RWPE2 (cell line): ENCODE results near the gene RARS1.

Experiments used
- ATAC-seq: fragments of 200-7000 bp; cut with Tn5 transposase; 3 replicates; pipeline ENCODE4 v1.9.1; 2021; ENCODE audit warnings: low read depth
- DNase-seq: peaks from one replicate; pipeline ENCODE4 v3.0.0-alpha.2; 2020; ENCODE audit warnings: low spot score
- H3K27ac ChIP-seq: fragments of 450-650 bp; 2 replicates; pipeline ENCODE4 v1.5.1; 2017; ENCODE audit warnings: mild to moderate bottlenecking; ENCODE audit not compliant: poor library complexity, severe bottlenecking
- H3K27me3 ChIP-seq: fragments of 250-450 bp; sonication (Bioruptor Pico); 2 replicates; pipeline ENCODE4 v1.5.1; 2021; ENCODE audit warnings: mild to moderate bottlenecking, moderate library complexity; ENCODE audit not compliant: insufficient read depth, poor library complexity, severe bottlenecking
- H3K36me3 ChIP-seq: fragments of 250-450 bp; sonication (Bioruptor Pico); 2 replicates; pipeline ENCODE4 v1.5.1; 2020; ENCODE audit warnings: low read depth, mild to moderate bottlenecking, moderate library complexity
- H3K4me1 ChIP-seq: fragments of 250-450 bp; sonication (Bioruptor Pico); 2 replicates; pipeline ENCODE4 v1.5.1; 2021; ENCODE audit warnings: mild to moderate bottlenecking, moderate library complexity; ENCODE audit not compliant: insufficient read depth, poor library complexity, severe bottlenecking
- H3K4me3 ChIP-seq: fragments of 250-450 bp; sonication (Bioruptor Pico); 2 replicates; pipeline ENCODE4 v1.5.1; 2021; ENCODE audit warnings: mild to moderate bottlenecking, moderate library complexity; ENCODE audit not compliant: severe bottlenecking
- H3K9me3 ChIP-seq: fragments of 250-450 bp; sonication (Bioruptor Pico); 2 replicates; pipeline ENCODE4 v1.5.1; 2021; ENCODE audit warnings: mild to moderate bottlenecking, moderate library complexity; ENCODE audit not compliant: severe bottlenecking
- TF ChIP-seq, protein P1 (sequence below): fragments of 450-650 bp; IDR thresholded peaks from one replicate; pipeline ENCODE4 v1.5.1; 2017; ENCODE audit warnings: mild to moderate bottlenecking, moderate library complexity; ENCODE audit not compliant: poor library complexity, severe bottlenecking

The RARS1 gene

DNA sequence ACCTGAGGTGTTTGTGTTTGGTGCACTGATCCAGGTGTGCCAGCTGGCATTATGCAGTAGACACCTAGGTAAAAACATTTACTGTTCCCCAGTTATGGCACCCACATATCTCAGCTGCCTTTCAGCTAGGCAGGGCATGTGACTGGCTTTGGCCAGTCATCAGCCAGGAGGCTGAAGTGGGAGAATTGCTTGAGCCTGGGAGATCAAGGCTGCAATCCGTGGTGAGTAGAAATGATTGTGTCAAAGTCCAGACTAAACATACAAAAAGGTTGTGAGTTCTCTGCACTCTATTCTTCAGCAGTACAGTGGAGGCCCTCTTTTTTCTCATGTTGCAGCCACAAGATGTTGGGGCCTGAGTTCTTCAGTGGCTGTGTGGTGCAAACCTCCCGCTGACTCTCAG, 39.6 kb downstream of the RARS1 start:
- H3K36me3 ChIP-seq = no peaks in the 10 kb centered on the region
- DNase-seq = no peak
- ATAC-seq = no peak
- TF ChIP-seq, protein P1, sequence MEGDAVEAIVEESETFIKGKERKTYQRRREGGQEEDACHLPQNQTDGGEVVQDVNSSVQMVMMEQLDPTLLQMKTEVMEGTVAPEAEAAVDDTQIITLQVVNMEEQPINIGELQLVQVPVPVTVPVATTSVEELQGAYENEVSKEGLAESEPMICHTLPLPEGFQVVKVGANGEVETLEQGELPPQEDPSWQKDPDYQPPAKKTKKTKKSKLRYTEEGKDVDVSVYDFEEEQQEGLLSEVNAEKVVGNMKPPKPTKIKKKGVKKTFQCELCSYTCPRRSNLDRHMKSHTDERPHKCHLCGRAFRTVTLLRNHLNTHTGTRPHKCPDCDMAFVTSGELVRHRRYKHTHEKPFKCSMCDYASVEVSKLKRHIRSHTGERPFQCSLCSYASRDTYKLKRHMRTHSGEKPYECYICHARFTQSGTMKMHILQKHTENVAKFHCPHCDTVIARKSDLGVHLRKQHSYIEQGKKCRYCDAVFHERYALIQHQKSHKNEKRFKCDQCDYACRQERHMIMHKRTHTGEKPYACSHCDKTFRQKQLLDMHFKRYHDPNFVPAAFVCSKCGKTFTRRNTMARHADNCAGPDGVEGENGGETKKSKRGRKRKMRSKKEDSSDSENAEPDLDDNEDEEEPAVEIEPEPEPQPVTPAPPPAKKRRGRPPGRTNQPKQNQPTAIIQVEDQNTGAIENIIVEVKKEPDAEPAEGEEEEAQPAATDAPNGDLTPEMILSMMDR = no peak
- H3K27ac ChIP-seq = no peak overlapping the region
- H3K9me3 ChIP-seq = no peaks in the 10 kb centered on the region
- no peaks in the 10 kb centered on the region for H3K4me1 ChIP-seq
- peaks cover 22% of the 10 kb centered on the region for H3K27me3 ChIP-seq
- no peak overlapping the region for H3K4me3 ChIP-seq

DNA sequence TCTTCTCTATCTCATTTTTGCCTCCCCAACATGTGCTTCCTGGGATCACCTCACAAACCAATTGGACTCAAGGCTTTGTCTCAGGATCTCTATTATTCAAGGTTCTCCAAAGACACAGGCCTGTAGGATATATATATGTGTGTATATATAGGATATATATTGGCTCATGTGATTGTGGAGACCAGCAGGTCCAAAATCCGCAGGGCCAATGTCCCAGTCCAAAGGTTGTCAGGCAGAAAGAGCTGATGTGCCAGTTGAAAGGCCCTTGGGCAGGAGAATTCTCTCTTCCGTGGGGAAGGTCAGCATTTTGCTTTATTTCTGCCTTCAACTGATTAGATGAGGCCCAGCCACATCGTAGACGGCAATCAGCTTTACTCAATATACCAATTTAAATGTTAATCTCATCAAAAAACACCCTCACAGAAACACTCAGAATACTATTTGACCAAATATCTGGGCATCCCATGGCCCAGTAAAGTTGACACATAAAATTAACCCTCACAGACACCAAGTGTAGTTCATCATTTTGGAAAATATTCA, 41.6 kb downstream of the RARS1 start:
- TF ChIP-seq, protein P1 = no peak
- H3K4me1 ChIP-seq = no peaks in the 10 kb centered on the region
- no peak overlapping the region for H3K27ac ChIP-seq
- H3K4me3 ChIP-seq = no peak overlapping the region
- DNase-seq (no peak), ATAC-seq (no peak)
- peaks cover 26% of the 10 kb centered on the region for H3K27me3 ChIP-seq
- no peaks in the 10 kb centered on the region for H3K36me3 ChIP-seq
- no peaks in the 10 kb centered on the region for H3K9me3 ChIP-seq

DNA sequence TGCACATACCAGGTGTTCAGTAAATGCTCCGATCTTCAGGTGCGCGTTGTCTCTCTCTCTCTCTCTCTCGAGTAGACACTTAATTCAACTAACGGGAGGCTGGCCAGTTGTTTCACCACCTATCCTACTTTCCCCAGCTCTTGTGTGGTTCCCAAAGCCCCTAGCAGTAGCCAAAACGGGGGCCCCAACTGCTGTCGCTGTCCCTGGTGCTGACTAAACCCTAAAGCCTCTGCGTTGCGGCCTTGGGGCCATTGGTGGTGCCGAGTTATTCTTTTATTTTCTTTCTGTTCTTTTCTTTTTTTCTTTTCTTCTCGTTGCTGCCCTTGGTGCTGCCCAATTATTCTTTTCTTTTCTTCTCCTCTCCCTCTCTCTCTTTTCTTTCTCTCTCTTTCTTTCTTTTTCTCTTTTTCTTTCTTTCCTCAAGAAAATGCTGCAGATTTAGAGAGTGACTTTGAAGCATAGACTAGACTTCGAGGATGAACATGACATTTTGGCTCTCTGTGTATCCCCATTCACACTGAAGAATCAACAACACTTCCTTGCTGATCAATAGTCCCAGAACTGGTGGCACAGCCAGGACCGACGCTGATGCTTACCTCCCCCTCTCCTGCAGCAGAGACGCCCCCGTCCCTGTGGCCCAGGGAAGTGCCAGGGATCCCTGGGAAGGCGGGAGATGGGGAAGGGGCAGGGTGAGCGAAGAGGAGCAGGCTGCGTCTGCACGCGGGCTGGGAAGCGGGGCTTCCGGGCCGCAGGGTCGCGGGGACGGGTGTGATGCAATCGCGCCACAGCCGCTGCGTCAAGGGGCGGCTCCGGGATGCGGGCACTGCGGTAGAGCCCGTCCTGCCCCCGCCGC, 42.5 kb downstream of the RARS1 start, which contains the start of gene FBLL1:
Gene FBLL1, plus strand, starts transcription at position 785 of the 853 bp plus-strand sequence. CDS start 200 bp downstream, outside the sequence.
- TF ChIP-seq, protein P1 = no peak
- no peak within 1 kb of the TSS for H3K27ac ChIP-seq
- H3K36me3 ChIP-seq = no peaks in the 10 kb centered on the region
- peak within 1 kb of the TSS; percentile 24 for H3K4me3 ChIP-seq
- no peaks in the 10 kb centered on the region for H3K4me1 ChIP-seq
- no peaks in the 10 kb centered on the region for H3K9me3 ChIP-seq
- H3K27me3 ChIP-seq = peaks cover 26% of the 10 kb centered on the region
- ATAC-seq (no peak), DNase-seq (no peak)

DNA sequence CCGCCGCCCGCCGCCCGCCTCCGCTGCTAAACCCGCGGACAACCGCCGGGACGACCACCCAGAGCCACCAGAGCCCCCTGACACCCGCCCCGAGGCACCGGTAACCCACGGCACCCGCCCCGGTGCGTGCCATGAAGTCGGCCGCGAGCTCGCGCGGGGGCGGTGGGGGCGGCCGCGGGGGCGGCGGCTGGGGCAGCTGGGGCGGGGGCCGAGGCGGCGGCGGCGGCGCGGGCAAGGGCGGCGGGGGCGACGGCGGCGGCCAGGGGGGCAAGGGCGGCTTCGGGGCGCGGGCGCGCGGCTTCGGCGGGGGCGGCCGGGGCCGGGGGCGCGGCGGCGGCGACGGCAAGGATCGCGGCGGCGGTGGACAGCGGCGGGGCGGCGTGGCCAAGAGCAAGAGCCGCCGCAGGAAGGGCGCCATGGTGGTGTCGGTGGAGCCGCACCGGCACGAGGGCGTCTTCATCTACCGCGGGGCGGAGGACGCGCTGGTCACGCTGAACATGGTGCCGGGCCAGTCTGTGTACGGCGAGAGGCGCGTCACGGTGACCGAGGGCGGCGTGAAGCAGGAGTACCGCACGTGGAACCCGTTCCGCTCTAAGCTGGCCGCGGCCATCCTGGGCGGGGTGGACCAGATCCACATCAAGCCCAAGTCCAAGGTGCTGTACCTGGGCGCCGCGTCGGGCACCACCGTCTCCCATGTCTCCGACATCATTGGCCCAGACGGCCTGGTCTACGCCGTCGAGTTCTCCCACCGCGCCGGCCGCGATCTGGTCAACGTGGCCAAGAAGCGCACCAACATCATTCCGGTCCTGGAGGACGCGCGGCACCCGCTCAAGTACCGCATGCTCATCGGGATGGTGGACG, 43.3 kb downstream of the RARS1 start:
- DNase-seq = no peak
- Histone ChIP-seq H3K9me3 (no peaks in the 10 kb centered on the region), H3K36me3 (no peaks in the 10 kb centered on the region), H3K4me1 (no peaks in the 10 kb centered on the region), H3K4me3 (peak overlapping the region; percentile 24), H3K27ac (no peak overlapping the region), H3K27me3 (peaks cover 26% of the 10 kb centered on the region)
- ATAC-seq = peak; percentile 37
- TF ChIP-seq, protein P1 = no peak
